Measurements from ENCODE around the gene LGALS16.

GRCh38 chr19:39631178-39631577, 24.5 kb upstream of the LGALS16 start:
- TF ChIP-seq CTCF (IDR thresholded peaks at IDR 0.05) = no peak
- TF ChIP-seq POLR2A (IDR thresholded peaks at IDR 0.05) = no peak
- TF ChIP-seq POLR2AphosphoS5 (IDR thresholded peaks at IDR 0.05) = no peak
